ENCODE results near the gene LAT. TPM values are rescaled to one million over a fixed set of nuclear protein-coding genes. Genes with fewer than 3 reads are reported as not detected.

The LAT gene
- total RNA-seq, 1 donor from 2014 or later = 3.3 TPM

DNA sequence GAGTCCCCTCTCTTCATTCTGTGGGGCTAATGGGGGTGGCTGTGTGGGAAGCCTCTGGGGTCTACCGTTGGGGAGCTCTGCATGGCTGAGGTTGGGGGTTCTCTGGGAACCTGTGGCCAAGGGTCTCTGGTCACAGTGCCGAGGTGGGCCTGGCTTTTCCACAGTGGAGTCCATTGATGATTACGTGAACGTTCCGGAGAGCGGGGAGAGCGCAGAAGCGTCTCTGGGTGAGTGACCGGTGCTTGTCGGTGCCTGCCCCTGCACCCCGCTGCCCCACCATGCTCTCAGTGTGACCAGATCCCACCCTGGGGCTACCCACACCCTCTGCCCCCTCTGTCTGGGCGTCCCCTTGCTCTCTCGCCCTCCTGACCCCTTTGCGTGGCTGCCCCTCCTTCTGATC is 4.5 kb downstream of the LAT start:
- DNase-seq (ENCODE audit: low read depth) (no peak), FAIRE-seq (no peak)
- Mint-ChIP-seq H3K36me3 (ENCODE audit: low read depth, unreplicated experiment) (peaks cover 27% of the 10 kb centered on the region), H3K27me3 (ENCODE audit: low read depth, unreplicated experiment) (no peaks in the 10 kb centered on the region), H3K9me3 (ENCODE audit: unreplicated experiment) (peaks cover 2% of the 10 kb centered on the region), H3K4me1 (ENCODE audit: low read depth, unreplicated experiment) (peaks cover 7% of the 10 kb centered on the region), H3K4me3 (ENCODE audit: unreplicated experiment) (no peak overlapping the region), H3K27ac (ENCODE audit: unreplicated experiment) (no peak overlapping the region)
- Histone ChIP-seq H4K20me1 (ENCODE audit: insufficient read depth, low read length) (no peaks in the 10 kb centered on the region), H3K4me1 (ENCODE audit: insufficient read depth, low read length) (no peaks in the 10 kb centered on the region), H3K4me3 (ENCODE audit: insufficient read depth, low read depth, low read length) (no peak overlapping the region), H3K27ac (ENCODE audit: low read depth, low read length) (no peak overlapping the region), H3K9me3 (ENCODE audit: insufficient read depth, low read depth, low read length) (no peaks in the 10 kb centered on the region), H3K4me2 (ENCODE audit: low read length) (no peak overlapping the region), H3K79me2 (ENCODE audit: insufficient read depth, low read length) (no peaks in the 10 kb centered on the region), H2AFZ (ENCODE audit: low read depth, low read length) (no peak overlapping the region), H3K36me3 (ENCODE audit: insufficient read depth, low read length) (no peaks in the 10 kb centered on the region), H3K27me3 (ENCODE audit: insufficient read depth, low read length) (no peaks in the 10 kb centered on the region), H3K9ac (ENCODE audit: low read length) (no peak overlapping the region)
- TF ChIP-seq EZH2 (IDR thresholded peaks at IDR 0.05; ENCODE audit: insufficient read depth, low read length) = no peak
- TF ChIP-seq, protein P1, sequence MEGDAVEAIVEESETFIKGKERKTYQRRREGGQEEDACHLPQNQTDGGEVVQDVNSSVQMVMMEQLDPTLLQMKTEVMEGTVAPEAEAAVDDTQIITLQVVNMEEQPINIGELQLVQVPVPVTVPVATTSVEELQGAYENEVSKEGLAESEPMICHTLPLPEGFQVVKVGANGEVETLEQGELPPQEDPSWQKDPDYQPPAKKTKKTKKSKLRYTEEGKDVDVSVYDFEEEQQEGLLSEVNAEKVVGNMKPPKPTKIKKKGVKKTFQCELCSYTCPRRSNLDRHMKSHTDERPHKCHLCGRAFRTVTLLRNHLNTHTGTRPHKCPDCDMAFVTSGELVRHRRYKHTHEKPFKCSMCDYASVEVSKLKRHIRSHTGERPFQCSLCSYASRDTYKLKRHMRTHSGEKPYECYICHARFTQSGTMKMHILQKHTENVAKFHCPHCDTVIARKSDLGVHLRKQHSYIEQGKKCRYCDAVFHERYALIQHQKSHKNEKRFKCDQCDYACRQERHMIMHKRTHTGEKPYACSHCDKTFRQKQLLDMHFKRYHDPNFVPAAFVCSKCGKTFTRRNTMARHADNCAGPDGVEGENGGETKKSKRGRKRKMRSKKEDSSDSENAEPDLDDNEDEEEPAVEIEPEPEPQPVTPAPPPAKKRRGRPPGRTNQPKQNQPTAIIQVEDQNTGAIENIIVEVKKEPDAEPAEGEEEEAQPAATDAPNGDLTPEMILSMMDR (IDR thresholded peaks at IDR 0.05; ENCODE audit: insufficient read depth, low read depth, low read length) = no peak

DNA sequence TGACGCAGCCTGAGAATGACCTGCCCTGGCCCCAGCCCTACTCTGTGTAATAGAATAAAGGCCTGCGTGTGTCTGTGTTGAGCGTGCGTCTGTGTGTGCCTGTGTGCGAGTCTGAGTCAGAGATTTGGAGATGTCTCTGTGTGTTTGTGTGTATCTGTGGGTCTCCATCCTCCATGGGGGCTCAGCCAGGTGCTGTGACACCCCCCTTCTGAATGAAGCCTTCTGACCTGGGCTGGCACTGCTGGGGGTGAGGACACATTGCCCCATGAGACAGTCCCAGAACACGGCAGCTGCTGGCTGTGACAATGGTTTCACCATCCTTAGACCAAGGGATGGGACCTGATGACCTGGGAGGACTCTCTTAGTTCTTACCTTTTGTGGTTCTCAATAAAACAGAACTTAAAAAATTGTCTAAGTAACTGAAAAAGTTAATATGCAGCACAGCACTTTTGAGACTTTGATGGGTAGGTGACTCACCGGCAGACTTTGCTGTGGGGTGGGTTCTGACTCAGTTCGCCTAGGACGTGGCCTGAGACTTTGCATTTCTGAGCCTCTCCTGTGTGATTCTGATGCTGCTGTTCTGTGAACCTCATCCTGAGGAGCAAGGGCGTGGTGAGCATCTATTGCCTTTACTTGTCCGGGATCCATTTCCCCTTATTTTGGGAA is 5.7 kb downstream of the LAT start:
- no peaks in the 10 kb centered on the region for H3K27me3 Mint-ChIP-seq (ENCODE audit: low read depth, unreplicated experiment)
- Histone ChIP-seq H3K9me3 (ENCODE audit: insufficient read depth, low read depth, low read length) (no peaks in the 10 kb centered on the region), H3K27ac (ENCODE audit: low read depth, low read length) (no peak overlapping the region), H4K20me1 (ENCODE audit: insufficient read depth, low read length) (no peaks in the 10 kb centered on the region), H3K9ac (ENCODE audit: low read length) (no peak overlapping the region), H3K36me3 (ENCODE audit: insufficient read depth, low read length) (no peaks in the 10 kb centered on the region), H3K27me3 (ENCODE audit: insufficient read depth, low read length) (no peaks in the 10 kb centered on the region), H3K79me2 (ENCODE audit: insufficient read depth, low read length) (no peaks in the 10 kb centered on the region), H2AFZ (ENCODE audit: low read depth, low read length) (no peak overlapping the region), H3K4me1 (ENCODE audit: insufficient read depth, low read length) (no peaks in the 10 kb centered on the region), H3K4me2 (ENCODE audit: low read length) (no peak overlapping the region), H3K4me3 (ENCODE audit: insufficient read depth, low read depth, low read length) (no peak overlapping the region)
- peaks cover 2% of the 10 kb centered on the region for H3K9me3 Mint-ChIP-seq (ENCODE audit: unreplicated experiment)
- no peak overlapping the region for H3K4me3 Mint-ChIP-seq (ENCODE audit: unreplicated experiment)
- TF ChIP-seq, protein P1 (IDR thresholded peaks at IDR 0.05; ENCODE audit: insufficient read depth, low read depth, low read length) = no peak
- TF ChIP-seq EZH2 (IDR thresholded peaks at IDR 0.05; ENCODE audit: insufficient read depth, low read length) = no peak
- H3K27ac Mint-ChIP-seq (ENCODE audit: unreplicated experiment) = no peak overlapping the region
- FAIRE-seq (no peak), DNase-seq (ENCODE audit: low read depth) (no peak)
- H3K36me3 Mint-ChIP-seq (ENCODE audit: low read depth, unreplicated experiment) = peaks cover 27% of the 10 kb centered on the region
- H3K4me1 Mint-ChIP-seq (ENCODE audit: low read depth, unreplicated experiment) = peaks cover 6% of the 10 kb centered on the region

DNA sequence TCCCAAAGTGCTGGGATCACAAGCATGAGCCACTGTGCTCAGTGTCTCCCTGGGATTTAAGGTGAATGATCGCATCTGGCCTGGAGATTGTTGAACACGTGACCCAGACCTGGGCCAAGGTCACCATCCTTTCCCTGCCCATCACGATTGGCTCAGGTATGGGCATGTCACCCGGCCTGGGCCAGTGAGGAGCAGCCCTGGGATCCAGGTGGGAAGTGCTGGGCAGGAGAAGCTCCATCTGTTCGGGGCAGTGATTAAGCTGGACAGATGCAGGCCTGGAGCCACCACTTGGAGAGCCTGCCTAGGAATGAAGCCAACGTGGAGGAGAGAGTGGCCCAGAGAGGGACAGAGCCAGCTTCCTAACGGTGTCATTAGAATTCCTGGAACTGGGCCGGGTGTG is 6.8 kb downstream of the LAT start:
- Mint-ChIP-seq H3K4me3 (ENCODE audit: unreplicated experiment) (no peak overlapping the region), H3K27ac (ENCODE audit: unreplicated experiment) (no peak overlapping the region)
- FAIRE-seq = no peak

More for the DNA sequence above, 6.8 kb downstream of the LAT start:
- Histone ChIP-seq H3K4me1 (ENCODE audit: insufficient read depth, low read length) (no peaks in the 10 kb centered on the region), H3K9ac (ENCODE audit: low read length) (no peak overlapping the region), H3K27me3 (ENCODE audit: insufficient read depth, low read length) (no peaks in the 10 kb centered on the region), H3K9me3 (ENCODE audit: insufficient read depth, low read depth, low read length) (no peaks in the 10 kb centered on the region), H3K36me3 (ENCODE audit: insufficient read depth, low read length) (no peaks in the 10 kb centered on the region), H2AFZ (ENCODE audit: low read depth, low read length) (no peak overlapping the region), H3K27ac (ENCODE audit: low read depth, low read length) (no peak overlapping the region), H4K20me1 (ENCODE audit: insufficient read depth, low read length) (no peaks in the 10 kb centered on the region), H3K4me2 (ENCODE audit: low read length) (no peak overlapping the region), H3K4me3 (ENCODE audit: insufficient read depth, low read depth, low read length) (no peak overlapping the region), H3K79me2 (ENCODE audit: insufficient read depth, low read length) (no peaks in the 10 kb centered on the region)
- TF ChIP-seq EZH2 (IDR thresholded peaks at IDR 0.05; ENCODE audit: insufficient read depth, low read length) = no peak
- TF ChIP-seq, protein P1 (IDR thresholded peaks at IDR 0.05; ENCODE audit: insufficient read depth, low read depth, low read length) = no peak
- DNase-seq (ENCODE audit: low read depth) = no peak
- no peaks in the 10 kb centered on the region for H3K27me3 Mint-ChIP-seq (ENCODE audit: low read depth, unreplicated experiment)
- peaks cover 2% of the 10 kb centered on the region for H3K9me3 Mint-ChIP-seq (ENCODE audit: unreplicated experiment)
- H3K36me3 Mint-ChIP-seq (ENCODE audit: low read depth, unreplicated experiment) = peaks cover 25% of the 10 kb centered on the region
- H3K4me1 Mint-ChIP-seq (ENCODE audit: low read depth, unreplicated experiment) = peaks cover 6% of the 10 kb centered on the region
